HG03457 (cell line): ENCODE results near the gene ZNF638.

ENCODE experiments used
- ATAC-seq: cut with Tn5 transposase; IDR thresholded peaks from one replicate; pipeline ENCODE4 v1.9.1; 2021; ENCODE audit warnings: moderate number of reproducible peaks; ENCODE audit not compliant: unreplicated experiment

Gene ZNF638

DNA sequence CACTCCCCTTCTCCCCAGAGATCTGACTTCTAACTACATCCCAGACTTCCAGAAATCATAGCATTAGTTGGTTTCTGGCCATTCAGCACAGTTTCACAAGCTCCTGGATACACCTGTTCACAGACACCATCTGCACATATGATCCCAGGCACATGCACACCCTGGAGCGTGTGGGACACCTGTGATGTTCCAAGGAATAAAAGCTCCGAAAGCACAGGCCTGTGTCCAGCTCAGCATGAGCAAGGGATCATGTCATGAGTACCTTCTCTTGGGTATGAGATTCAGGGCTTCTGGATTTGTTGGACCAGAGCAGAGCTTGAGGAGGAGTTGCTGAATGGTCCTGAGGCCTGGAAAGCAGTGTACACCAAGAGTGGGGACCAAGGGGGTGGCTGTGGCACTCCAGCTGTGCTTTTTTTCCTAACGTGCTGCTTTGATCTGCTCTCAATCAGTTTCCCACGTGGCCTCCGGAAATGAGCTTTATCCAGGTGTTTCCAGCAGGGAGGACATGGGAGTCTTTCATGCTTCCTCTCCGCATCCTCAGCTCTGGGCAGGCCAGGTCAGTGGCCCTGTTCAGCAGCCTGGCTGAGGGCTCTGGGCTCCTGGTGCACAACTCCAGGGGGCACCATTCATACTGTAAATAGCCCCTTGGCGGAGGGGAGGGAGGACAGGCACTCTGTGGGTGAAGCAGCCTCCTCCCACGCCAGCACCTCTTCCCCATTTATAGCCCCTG is 123.6 kb downstream of the ZNF638 start:
- ATAC-seq, result no peak

DNA sequence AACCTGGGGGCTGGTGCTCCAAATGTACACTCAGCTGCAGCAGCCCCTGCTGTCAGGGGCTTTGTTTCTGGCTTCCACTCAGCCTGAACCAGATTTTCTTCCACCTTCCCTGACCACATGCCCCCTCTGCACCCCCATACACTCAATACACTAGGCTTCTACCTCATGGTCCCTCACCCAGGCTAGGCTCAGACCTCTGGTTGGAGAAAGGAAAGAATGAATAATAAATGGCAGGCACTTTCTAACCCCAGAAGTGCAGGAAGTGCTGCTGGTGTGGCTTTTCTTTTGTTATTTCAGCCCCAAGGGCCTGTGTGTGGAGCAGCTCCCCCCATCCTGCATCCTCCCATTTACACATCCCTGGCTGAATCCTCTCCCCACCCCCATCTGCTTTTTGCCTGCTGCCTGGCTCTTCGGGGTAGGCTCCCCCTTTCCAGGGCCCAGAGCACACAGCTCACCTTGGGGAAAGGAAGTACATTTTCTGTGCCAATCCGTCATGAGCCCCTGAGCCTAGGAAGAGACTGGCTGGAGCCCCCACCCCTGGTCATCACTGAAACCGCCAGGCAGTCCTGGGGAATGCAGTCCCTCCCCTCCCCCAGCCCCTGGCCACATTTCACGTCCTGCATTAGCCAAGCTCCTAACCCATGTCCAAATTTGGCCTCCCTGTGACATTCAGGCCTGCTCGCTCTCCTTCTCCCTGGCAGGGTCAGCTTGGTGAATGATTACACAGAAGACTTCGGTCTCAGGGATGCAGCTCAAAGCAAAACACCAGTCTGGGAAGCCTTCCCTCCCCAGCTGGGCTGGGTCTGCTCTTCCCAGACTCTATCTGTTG is 124.4 kb downstream of the ZNF638 start:
- ATAC-seq, result no peak

DNA sequence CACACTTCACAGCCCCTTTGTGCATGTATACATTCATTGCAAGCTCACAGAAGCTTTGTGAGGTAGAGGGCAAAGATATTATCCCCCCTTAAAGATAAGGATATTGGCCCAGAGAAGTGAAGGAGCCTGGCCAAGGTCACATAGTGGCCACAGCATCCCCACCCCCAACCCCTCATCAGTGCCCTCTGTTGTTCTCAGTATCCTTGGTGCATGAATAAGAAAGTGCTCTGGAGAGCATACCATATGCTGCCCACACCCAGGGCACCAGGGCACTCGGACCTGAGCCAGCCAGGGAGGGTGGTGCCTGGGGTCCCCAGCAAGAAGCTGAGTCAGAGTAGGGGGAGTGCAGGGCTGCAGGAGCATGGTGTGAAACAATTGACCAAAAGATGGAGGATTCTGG is 125.0 kb downstream of the ZNF638 start:
- no peak for ATAC-seq

GRCh38 chr2:71457123-71457915 is 125.7 kb downstream of the ZNF638 start:
- no peak for ATAC-seq

DNA sequence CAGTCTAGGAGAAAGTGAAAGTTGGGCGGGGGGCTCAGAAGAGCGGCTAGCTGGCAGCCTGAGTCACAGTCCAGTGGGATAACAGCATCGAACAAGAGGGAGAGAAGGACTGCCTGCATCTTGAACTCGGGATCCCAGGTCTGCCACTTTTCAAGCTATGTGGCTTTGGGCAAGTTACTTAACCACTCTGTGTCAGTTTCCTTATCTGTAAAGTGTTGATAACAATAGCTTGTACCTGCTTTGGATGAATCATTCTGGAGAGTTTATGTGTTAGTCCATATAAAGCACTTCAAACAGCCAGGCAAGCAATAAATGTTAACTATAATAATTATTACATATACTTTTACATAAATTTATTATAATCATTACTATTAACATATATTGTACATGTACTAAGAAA is 126.3 kb downstream of the ZNF638 start:
- ATAC-seq, result no peak

- no peak for ATAC-seq
These were observed 127.0 kb downstream of the ZNF638 start for GRCh38 chr2:71458413-71459083.

- no peak for ATAC-seq
These were observed 127.5 kb downstream of the ZNF638 start for GRCh38 chr2:71459084-71459431.

DNA sequence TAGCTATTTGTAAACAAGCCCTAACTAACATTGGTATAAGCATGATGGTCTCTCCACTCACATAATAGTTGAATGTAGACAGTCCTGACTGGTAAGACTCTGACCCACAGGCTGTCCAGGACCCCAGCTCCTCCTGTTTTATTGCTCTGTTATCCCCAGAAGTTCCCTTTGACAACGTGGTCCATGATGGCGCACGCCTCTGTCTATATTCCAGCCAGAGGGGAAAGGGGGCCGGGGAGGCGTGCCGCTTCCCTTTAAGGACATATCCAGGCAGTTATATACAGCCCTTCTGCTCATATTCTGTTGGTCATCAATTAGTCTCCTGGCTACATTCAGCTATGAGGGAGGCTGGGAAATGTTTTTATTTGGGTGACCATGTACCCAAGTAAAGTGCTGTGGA is 128.5 kb downstream of the ZNF638 start:
- no peak for ATAC-seq

DNA sequence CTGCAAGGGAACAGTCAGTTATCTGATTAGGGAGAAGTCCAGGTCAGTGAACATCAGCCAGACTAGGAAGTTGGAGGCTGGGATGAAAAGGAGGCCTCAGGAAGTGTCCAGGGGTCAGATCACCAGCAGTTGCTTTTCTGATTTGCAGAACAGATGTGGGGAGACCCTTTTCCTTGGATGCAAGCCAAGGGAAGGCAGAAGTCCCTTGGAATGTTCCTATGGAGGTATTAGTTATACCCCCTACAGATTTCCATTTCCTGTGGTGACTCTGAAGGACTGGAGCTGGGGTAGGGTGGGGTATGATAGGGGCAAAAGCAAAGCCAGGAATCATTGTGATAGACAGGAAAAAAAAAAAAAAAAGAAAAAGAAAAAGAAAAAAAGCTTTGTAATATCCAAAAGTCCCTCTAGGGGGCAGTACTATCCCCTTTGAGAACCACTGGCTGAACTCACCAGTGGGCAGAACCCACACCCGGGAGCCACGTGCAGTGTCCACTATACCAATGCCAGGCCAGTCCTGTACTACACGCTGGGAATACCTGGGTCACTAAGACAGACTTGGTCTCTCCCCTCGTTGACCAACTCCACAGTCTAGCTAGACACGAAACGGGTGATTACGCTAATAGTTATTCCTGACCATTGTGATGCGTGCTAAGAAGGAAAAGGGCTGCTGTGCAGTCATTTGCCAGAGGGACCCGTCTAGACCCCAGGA is 129.2 kb downstream of the ZNF638 start:
- no peak for ATAC-seq

GRCh38 chr2:71461304-71461671 is 129.7 kb downstream of the ZNF638 start:
- ATAC-seq, result no peak

GRCh38 chr2:71462056-71462605 is 130.5 kb downstream of the ZNF638 start:
- ATAC-seq, result no peak

DNA sequence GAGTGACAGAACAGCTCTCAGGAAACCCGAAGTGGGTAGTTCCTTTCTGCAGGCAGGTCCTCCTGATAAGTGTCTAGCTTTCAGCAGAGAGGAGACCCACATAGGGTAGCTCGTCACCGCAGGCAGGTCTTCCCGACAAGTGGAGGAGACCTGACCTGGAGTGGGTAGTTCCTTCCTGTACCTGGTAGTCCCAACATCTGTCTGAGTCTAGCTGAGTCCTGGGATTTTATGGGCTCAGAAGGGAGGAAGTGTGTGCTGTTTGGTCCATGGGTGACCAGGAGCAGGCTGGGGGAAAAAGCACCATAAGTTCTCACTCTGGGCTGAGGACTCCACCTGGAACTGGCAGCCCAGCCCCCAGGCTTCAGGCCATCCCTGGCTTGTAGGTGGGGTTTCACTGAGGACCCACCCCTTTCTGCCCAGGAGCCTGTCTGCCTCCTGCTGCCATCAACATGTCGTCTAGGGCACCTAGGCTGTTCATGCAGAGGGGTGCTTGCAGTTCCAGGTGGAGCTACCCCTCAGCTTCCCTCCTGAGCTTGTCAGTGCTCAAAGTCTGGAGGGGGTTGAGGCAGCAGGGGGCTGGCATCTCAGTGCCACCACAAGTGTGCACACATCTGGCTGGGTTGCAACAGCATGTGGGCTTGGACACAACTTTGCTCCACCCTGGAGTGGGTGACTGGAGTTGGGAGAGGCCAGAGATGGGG is 131.2 kb downstream of the ZNF638 start:
- ATAC-seq, result no peak

DNA sequence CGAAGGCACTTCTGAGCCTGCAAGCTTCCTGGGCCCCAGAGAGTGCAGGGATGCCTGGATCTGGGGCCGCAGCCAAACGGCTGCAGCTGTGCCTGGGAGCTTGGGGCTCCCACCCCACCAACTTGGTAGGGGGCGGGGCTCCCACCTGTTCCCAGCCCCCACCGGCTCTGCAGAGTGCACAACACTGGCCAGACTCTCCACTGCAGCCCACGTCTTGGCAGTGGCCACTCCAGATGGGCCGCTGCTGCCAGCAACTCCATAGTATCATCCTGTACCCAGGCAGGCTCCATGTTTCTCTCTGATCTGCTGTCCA is 131.7 kb downstream of the ZNF638 start:
- no peak for ATAC-seq

GRCh38 chr2:71464389-71464788 is 132.8 kb downstream of the ZNF638 start:
- no peak for ATAC-seq

DNA sequence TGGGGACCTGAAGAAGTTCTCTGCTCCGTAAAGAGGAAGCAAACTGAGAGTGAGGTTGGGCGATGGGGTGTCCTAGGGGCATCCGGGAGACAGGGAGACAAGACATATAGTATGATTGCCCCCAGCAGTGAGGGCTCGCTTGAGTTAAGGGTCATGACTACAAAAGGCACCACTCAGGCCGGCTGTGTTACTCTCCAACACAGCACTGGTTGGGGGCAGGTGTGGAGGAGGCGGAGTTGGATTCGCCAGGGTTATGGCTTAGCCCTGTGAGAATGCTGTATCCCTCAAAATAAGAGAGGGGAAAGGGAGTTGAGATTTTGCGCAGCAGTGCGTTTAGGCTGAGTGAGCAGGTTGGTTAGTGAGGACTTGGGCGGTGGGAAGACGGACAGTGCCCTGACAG is 133.8 kb downstream of the ZNF638 start:
- no peak for ATAC-seq

GRCh38 chr2:71465961-71466300 is 134.3 kb downstream of the ZNF638 start:
- no peak for ATAC-seq

DNA sequence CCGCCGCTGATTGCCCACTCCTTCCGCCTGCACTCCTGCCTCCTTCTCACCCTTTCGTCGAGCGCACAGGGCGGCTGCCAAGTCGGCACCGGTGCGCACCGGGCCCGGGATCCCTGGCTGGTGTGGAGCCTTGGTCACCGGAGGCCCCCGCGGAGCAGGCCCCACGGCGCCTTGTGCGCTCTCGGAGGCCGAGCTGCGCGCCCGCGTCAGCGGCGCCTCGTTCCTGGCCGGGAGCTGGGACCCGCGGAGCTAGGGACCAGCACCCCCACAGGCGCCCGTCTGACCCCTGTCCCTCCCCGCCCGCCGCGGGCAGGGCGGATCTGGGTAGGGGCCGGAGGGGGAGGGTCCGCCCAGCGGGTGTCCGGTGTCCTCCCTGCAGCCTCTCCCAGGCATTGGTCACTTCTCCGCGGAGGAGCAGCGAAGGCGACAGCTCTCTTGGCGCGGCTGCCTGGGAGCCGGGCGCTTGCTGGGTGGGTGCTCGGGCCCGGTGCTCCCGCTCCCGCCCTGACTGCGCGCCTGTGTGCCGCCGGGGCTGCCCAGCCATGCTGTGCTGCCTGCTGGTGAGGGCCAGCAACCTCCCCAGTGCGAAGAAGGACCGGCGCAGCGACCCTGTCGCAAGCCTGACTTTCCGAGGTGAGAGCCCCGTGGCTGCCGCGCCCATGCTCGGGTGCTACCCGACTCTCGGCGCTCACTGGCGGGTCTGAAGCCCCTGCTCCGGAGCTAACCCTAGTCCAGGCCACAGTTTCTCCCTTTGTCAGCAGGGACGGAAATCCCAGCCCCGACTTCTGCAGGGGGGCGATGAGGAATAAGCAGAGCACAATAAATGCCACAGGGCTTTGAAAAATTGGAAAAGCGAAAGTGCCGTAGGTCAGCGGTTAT is 135.0 kb downstream of the ZNF638 start:
- ATAC-seq, result no peak

DNA sequence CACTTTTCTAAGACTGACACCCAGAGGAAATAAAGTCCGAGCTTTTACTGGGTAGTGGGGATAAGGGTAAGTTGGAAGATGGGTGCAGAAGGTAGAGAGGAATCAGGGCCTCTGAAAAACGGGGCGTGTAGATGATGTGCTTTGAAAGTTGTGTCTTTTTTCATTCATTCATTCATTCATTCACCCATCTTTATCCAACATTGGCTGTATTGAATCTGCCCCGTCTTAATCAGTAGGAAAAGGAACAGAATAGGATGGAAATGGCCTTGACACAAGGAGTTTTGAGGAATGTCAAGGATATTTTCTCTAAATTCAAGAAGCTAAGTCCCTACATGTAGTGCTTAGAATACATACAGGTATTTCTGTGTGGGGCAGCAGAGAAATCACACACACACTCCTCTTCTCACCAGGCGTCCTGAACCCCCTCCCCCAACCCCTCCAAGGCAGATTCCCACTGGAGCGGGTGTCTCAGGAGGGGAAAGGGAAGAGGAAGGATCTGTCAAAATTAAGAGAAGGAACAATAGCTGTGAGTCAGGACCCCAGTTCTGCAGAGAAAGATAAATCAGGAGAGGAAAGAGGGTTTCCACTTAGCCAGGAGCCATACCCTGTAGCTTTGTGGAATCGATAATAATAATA is 135.7 kb downstream of the ZNF638 start:
- ATAC-seq, result no peak
